ENCODE measurements around the gene RBM47.

RBM47 gene

DNA sequence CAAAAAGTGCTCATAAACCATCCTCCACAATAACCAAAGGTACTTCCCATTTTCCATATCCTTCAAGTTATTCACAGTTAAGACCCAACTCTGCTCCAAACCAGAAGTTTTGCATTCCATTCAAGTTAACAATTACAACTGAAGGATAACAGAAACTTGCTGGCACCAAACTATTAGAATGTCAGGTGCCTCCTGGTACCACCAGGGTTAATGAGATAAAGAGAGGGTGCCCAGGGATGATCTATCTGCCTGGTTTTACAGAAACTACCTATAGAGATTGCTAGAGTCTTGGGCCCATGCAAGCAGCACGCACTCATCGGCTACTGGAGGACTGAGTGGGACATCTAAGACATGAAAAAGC is 114.6 kb downstream of the RBM47 start:
- Histone ChIP-seq H3K9me2 (replicated peaks; ENCODE audit: insufficient read depth, low read length) (no peaks in the 10 kb centered on the region), H3K79me2 (ENCODE audit: insufficient read depth, low read length) (no peaks in the 10 kb centered on the region), H3K36me3 (ENCODE audit: low read length) (no peaks in the 10 kb centered on the region), H3K9ac (ENCODE audit: low read length) (no peak overlapping the region), H3K4me2 (ENCODE audit: low read depth, low read length, poor library complexity, severe bottlenecking) (no peak overlapping the region), H4K20me1 (ENCODE audit: low read depth, low read length) (no peaks in the 10 kb centered on the region), H3K4me3 (ENCODE audit: insufficient read depth, low read length, poor library complexity, severe bottlenecking) (no peak overlapping the region), H3K27me3 (ENCODE audit: low read length) (no peaks in the 10 kb centered on the region), H3K9me3 (ENCODE audit: insufficient read depth, low read length) (no peaks in the 10 kb centered on the region), H3F3A (ENCODE audit: insufficient read depth) (no peaks in the 10 kb centered on the region), H3K27ac (ENCODE audit: low read depth, low read length) (no peak overlapping the region), H2AFZ (ENCODE audit: low read depth, low read length, severe bottlenecking) (no peak overlapping the region)
- no peak for TF ChIP-seq EZH2phosphoT487 (conservative IDR thresholded peaks at IDR 0.05; ENCODE audit: low read length)
- TF ChIP-seq, protein P1, sequence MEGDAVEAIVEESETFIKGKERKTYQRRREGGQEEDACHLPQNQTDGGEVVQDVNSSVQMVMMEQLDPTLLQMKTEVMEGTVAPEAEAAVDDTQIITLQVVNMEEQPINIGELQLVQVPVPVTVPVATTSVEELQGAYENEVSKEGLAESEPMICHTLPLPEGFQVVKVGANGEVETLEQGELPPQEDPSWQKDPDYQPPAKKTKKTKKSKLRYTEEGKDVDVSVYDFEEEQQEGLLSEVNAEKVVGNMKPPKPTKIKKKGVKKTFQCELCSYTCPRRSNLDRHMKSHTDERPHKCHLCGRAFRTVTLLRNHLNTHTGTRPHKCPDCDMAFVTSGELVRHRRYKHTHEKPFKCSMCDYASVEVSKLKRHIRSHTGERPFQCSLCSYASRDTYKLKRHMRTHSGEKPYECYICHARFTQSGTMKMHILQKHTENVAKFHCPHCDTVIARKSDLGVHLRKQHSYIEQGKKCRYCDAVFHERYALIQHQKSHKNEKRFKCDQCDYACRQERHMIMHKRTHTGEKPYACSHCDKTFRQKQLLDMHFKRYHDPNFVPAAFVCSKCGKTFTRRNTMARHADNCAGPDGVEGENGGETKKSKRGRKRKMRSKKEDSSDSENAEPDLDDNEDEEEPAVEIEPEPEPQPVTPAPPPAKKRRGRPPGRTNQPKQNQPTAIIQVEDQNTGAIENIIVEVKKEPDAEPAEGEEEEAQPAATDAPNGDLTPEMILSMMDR (IDR thresholded peaks at IDR 0.05; ENCODE audit: insufficient read depth, low read length, poor library complexity, severe bottlenecking): no peak

DNA sequence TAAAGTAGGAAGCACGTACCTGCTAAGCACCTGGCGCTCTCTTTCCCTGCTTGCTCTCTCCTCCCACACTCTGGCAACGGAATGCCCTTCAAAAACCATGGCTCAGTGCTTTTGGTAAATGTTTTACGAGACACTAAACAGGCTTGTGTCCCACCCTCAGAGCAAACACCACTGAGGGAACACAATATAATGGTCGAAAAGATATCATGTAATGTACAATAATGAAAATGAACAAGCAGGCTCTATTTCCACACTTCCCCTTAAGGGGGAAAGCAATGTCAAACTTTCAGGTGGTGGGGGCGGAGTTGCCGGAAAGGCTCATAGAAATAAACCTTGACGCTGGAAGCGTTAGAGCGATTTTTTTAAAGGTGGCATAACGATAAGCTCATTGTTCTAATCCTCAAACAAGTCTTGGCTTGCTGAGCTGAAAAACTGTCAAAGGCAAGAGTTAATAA is 115.1 kb downstream of the RBM47 start:
- no peaks in the 10 kb centered on the region for H3K9me2 ChIP-seq (replicated peaks; ENCODE audit: insufficient read depth, low read length)
- H3K9ac ChIP-seq (ENCODE audit: low read length): no peak overlapping the region
- no peak overlapping the region for H2AFZ ChIP-seq (ENCODE audit: low read depth, low read length, severe bottlenecking)
- no peaks in the 10 kb centered on the region for H3K9me3 ChIP-seq (ENCODE audit: insufficient read depth, low read length)
- no peak overlapping the region for H3K27ac ChIP-seq (ENCODE audit: low read depth, low read length)
- H3K36me3 ChIP-seq (ENCODE audit: low read length): no peaks in the 10 kb centered on the region
- no peaks in the 10 kb centered on the region for H3K27me3 ChIP-seq (ENCODE audit: low read length)
- no peaks in the 10 kb centered on the region for H3K79me2 ChIP-seq (ENCODE audit: insufficient read depth, low read length)
- H3K4me3 ChIP-seq (ENCODE audit: insufficient read depth, low read length, poor library complexity, severe bottlenecking): no peak overlapping the region
- no peaks in the 10 kb centered on the region for H3F3A ChIP-seq (ENCODE audit: insufficient read depth)
- H3K4me2 ChIP-seq (ENCODE audit: low read depth, low read length, poor library complexity, severe bottlenecking): no peak overlapping the region
- H4K20me1 ChIP-seq (ENCODE audit: low read depth, low read length): no peaks in the 10 kb centered on the region
- TF ChIP-seq, protein P1 (IDR thresholded peaks at IDR 0.05; ENCODE audit: insufficient read depth, low read length, poor library complexity, severe bottlenecking): no peak
- no peak for TF ChIP-seq EZH2phosphoT487 (conservative IDR thresholded peaks at IDR 0.05; ENCODE audit: low read length)

DNA sequence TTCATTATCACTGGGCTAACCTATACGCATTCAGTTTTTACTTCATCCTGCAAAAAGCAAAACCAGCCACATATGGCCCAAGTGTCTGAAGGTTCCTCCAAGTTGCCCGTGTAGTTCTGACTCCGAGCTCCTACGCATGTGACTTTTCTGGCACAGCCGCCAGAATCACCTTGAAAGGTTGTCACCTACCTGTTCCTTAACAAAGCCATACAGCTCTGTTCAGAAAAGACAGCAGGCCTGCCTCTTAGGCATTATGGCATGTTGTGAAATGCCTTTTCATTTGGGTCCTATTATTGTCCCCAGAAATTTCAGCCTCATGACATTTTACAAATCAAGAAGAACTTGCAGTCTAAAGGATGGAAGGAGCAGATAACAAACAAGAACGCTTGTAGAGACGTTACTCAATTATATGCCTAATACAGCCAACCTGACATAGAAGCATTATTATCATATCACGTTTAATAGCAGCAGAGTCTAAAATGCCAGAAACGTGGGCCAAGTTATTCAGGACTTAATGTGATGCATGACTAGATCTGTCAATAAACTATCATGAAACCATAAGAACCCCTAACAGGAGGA is 118.5 kb downstream of the RBM47 start:
- TF ChIP-seq, protein P1 (IDR thresholded peaks at IDR 0.05; ENCODE audit: insufficient read depth, low read length, poor library complexity, severe bottlenecking): no peak
- TF ChIP-seq EZH2phosphoT487 (conservative IDR thresholded peaks at IDR 0.05; ENCODE audit: low read length): no peak
- no peak overlapping the region for H3K4me2 ChIP-seq (ENCODE audit: low read depth, low read length, poor library complexity, severe bottlenecking)
- H3K27me3 ChIP-seq (ENCODE audit: low read length): no peaks in the 10 kb centered on the region
- no peaks in the 10 kb centered on the region for H3K9me2 ChIP-seq (replicated peaks; ENCODE audit: insufficient read depth, low read length)
- H3K4me3 ChIP-seq (ENCODE audit: insufficient read depth, low read length, poor library complexity, severe bottlenecking): no peak overlapping the region
- no peak overlapping the region for H3K9ac ChIP-seq (ENCODE audit: low read length)
- H3K9me3 ChIP-seq (ENCODE audit: insufficient read depth, low read length): no peaks in the 10 kb centered on the region
- H3K79me2 ChIP-seq (ENCODE audit: insufficient read depth, low read length): no peaks in the 10 kb centered on the region
- no peak overlapping the region for H2AFZ ChIP-seq (ENCODE audit: low read depth, low read length, severe bottlenecking)
- no peak overlapping the region for H3K27ac ChIP-seq (ENCODE audit: low read depth, low read length)
- H4K20me1 ChIP-seq (ENCODE audit: low read depth, low read length): no peaks in the 10 kb centered on the region
- H3F3A ChIP-seq (ENCODE audit: insufficient read depth): no peaks in the 10 kb centered on the region
- no peaks in the 10 kb centered on the region for H3K36me3 ChIP-seq (ENCODE audit: low read length)
